ENCODE measurements around the gene GTPBP3. TPM values are rescaled to one million over a fixed set of nuclear protein-coding genes. Genes with fewer than 3 reads are reported as not detected.

Gene GTPBP3
- total RNA-seq, 1 donor: 10.9 TPM

DNA sequence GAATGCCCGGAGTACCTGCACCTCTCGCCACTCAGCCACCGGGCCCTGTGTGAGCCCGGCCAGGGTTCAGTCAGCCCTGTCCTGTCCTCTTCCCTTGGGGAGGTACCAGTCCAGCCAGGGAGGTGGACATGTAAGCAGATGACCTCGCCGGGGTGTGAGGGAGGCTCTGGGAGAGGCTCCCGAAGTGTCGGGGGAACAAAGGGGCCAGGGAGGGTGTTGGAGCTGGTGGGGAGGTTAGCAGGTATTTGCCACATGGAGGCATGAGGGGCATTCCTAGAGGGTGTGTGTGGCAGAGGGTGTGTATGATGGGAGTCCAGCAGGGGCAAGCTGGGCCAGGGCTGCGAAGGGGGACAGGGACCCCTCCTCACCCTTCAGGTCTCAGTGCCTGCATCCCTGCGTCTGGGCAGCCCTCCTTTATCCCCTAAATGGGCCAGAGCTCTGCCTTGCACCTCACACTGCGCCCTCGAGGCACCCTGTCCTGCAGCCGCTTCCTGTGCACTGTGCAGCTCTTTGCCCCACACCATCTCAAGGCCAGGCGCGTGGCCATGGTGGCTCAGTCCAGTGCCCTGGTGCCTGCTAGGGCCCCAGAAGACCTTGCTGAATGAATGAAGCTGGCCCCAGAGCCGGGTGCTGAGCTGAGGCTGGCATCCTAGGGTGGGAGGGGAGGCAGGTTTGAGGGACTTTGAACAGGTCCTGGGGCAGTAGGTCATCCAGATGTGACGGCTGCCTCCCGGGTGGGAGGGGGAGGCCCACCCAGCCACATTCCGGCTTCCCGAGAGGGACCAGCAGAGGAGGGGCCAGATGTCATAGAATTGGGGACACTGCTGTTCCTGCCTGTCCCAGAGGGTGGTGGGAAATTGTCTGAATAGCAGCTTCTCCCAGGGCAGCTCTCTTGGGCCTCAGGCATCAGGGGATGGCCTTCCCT is 24.9 kb upstream of the GTPBP3 start:
- Histone ChIP-seq H3K36me3 (ENCODE audit: insufficient read depth, low read length) (peaks cover 32% of the 10 kb centered on the region), H3K4me2 (ENCODE audit: insufficient read depth, low read length) (peak overlapping the region; percentile 63), H3K4me1 (ENCODE audit: insufficient read depth, low read length) (peaks cover 25% of the 10 kb centered on the region), H4K20me1 (ENCODE audit: insufficient read depth, low read length) (peaks cover 36% of the 10 kb centered on the region), H3K79me2 (ENCODE audit: insufficient read depth, low read length) (peaks cover 59% of the 10 kb centered on the region), H3K27ac (ENCODE audit: low read depth, low read length) (peak overlapping the region; percentile 82), H2AFZ (ENCODE audit: low read length) (no peak overlapping the region), H3K9me3 (ENCODE audit: low read depth, low read length) (no peaks in the 10 kb centered on the region), H3K4me3 (ENCODE audit: insufficient read depth, low read length) (peak overlapping the region; percentile 23), H3K27me3 (ENCODE audit: insufficient read depth, low read length) (no peaks in the 10 kb centered on the region)
- peak; percentile 58 for DNase-seq (ENCODE audit: insufficient read length, low spot score, missing footprints)
- TF ChIP-seq CTCF (IDR thresholded peaks at IDR 0.05; ENCODE audit: extremely low read depth, low read depth, low read length): no peak

DNA sequence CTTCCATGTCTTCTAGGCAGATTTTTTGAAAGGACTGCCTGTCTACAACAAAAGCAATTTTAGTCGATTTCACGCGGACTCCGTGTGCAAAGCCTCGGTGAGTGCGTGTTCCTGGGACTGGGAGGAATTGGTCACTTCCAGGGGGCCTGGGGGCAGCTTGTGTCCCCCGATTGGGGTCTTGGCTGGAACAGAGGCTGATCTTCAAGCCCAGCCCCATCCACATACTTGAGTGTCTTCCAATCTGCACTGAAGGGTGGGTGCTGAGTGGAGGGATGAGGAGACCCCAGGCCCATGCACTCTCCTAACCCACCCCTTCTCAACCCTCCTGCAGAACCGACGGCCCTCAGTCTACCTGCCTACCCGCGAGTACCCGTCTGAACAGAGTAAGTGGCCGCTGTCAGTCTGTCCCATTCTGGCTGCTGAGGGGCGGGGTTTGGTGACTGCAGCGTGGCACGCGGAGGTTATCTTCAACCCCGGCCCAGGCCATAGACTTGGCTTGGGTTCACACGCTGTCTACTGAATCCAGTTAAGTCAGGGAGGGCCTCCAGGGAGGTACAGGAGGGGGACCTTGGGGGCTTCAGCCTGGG is 23.3 kb upstream of the GTPBP3 start:
- Histone ChIP-seq H3K9me3 (ENCODE audit: low read depth, low read length) (no peaks in the 10 kb centered on the region), H3K27ac (ENCODE audit: low read depth, low read length) (no peak overlapping the region), H3K4me3 (ENCODE audit: insufficient read depth, low read length) (no peak overlapping the region), H3K4me1 (ENCODE audit: insufficient read depth, low read length) (peaks cover 25% of the 10 kb centered on the region), H3K4me2 (ENCODE audit: insufficient read depth, low read length) (no peak overlapping the region), H3K27me3 (ENCODE audit: insufficient read depth, low read length) (no peaks in the 10 kb centered on the region), H3K36me3 (ENCODE audit: insufficient read depth, low read length) (peaks cover 32% of the 10 kb centered on the region), H4K20me1 (ENCODE audit: insufficient read depth, low read length) (peaks cover 36% of the 10 kb centered on the region), H2AFZ (ENCODE audit: low read length) (no peak overlapping the region), H3K79me2 (ENCODE audit: insufficient read depth, low read length) (peaks cover 55% of the 10 kb centered on the region)
- no peak for TF ChIP-seq CTCF (IDR thresholded peaks at IDR 0.05; ENCODE audit: extremely low read depth, low read depth, low read length)
- peak; percentile 42 for DNase-seq (ENCODE audit: insufficient read length, low spot score, missing footprints)

GRCh38 chr19:17318966-17319365 is 18.4 kb upstream of the GTPBP3 start:
- no peak for TF ChIP-seq CTCF (IDR thresholded peaks at IDR 0.05; ENCODE audit: extremely low read depth, low read depth, low read length)
- no peak overlapping the region for H2AFZ ChIP-seq (ENCODE audit: low read length)
- H3K27ac ChIP-seq (ENCODE audit: low read depth, low read length): no peak overlapping the region
- no peaks in the 10 kb centered on the region for H3K27me3 ChIP-seq (ENCODE audit: insufficient read depth, low read length)
- peaks cover 28% of the 10 kb centered on the region for H3K36me3 ChIP-seq (ENCODE audit: insufficient read depth, low read length)
- peaks cover 9% of the 10 kb centered on the region for H3K79me2 ChIP-seq (ENCODE audit: insufficient read depth, low read length)
- H3K4me1 ChIP-seq (ENCODE audit: insufficient read depth, low read length): peaks cover 2% of the 10 kb centered on the region
- no peaks in the 10 kb centered on the region for H3K9me3 ChIP-seq (ENCODE audit: low read depth, low read length)
- no peak overlapping the region for H3K4me2 ChIP-seq (ENCODE audit: insufficient read depth, low read length)
- H4K20me1 ChIP-seq (ENCODE audit: insufficient read depth, low read length): peaks cover 6% of the 10 kb centered on the region
- peak; percentile 81 for DNase-seq (ENCODE audit: insufficient read length, low spot score, missing footprints)
- no peak overlapping the region for H3K4me3 ChIP-seq (ENCODE audit: insufficient read depth, low read length)
